Stimulated activated naive CD8-positive, alpha-beta T cell treated with anti-CD3 and anti-CD28 coated beads, Interleukin-15, amount 100 ng/mL, for 72 hours (primary cell): ENCODE results near the gene ADSS1.
A peak's percentile ranks its signal among the peaks of the same experiment; 100 is the strongest.

Experiments
- ATAC-seq: fragments of 150-1000 bp; cut with Tn5 transposase; 2 replicates; pipeline ENCODE4 v1.10.0; 2021; ENCODE audit warnings: mild to moderate bottlenecking, moderate library complexity
- DNase-seq, 2 donors: peaks; one replicate each; pipeline ENCODE4 v3.0.0; 2021 to 2022
- H3K27ac Mint-ChIP-seq, 2 donors: one replicate each; pipeline ENCODE4 v1.8.0; 2022; ENCODE audit warnings: mild to moderate bottlenecking in 2 of 2, mixed read lengths in 2 of 2, moderate library complexity in 2 of 2
- H3K27me3 Mint-ChIP-seq: one replicate; pipeline ENCODE4 v1.8.0; 2022; ENCODE audit warnings: mixed read lengths
- H3K4me1 Mint-ChIP-seq: one replicate; pipeline ENCODE4 v1.8.0; 2022; ENCODE audit warnings: mild to moderate bottlenecking, mixed read lengths
- H3K4me3 Mint-ChIP-seq, 2 donors: one replicate each; pipeline ENCODE4 v1.8.0; 2022; ENCODE audit warnings: mild to moderate bottlenecking in 2 of 2, mixed read lengths in 2 of 2, moderate library complexity in 1 of 2
- H3K9me3 Mint-ChIP-seq, 2 donors: one replicate each; pipeline ENCODE4 v1.8.0; 2022; ENCODE audit warnings: mixed read lengths in 2 of 2

ADSS1 gene

GRCh38 chr14:104703269-104703668 lies 20.8 kb upstream of the ADSS1 start:
- H3K27ac Mint-ChIP-seq = no peak overlapping the region
- peaks cover 13% of the 10 kb centered on the region for H3K4me1 Mint-ChIP-seq
- ATAC-seq = no peak
- H3K27me3 Mint-ChIP-seq = no peaks in the 10 kb centered on the region
- no peaks in the 10 kb centered on the region for H3K9me3 Mint-ChIP-seq
- no peak overlapping the region for H3K4me3 Mint-ChIP-seq
- DNase-seq = no peak

- DNase-seq (no peak), ATAC-seq (no peak)
Measured at GRCh38 chr14:104704252-104704651, 19.8 kb upstream of the ADSS1 start.

GRCh38 chr14:104705340-104706047 lies 18.5 kb upstream of the ADSS1 start:
- peak; percentile 20 for ATAC-seq
- peaks cover 8% of the 10 kb centered on the region for H3K4me1 Mint-ChIP-seq
- no peaks in the 10 kb centered on the region for H3K9me3 Mint-ChIP-seq
- DNase-seq = no peak
- H3K4me3 Mint-ChIP-seq = no peak overlapping the region
- no peaks in the 10 kb centered on the region for H3K27me3 Mint-ChIP-seq
- H3K27ac Mint-ChIP-seq = no peak overlapping the region

More at GRCh38 chr14:104704252-104704651, 19.8 kb upstream of the ADSS1 start:
- Mint-ChIP-seq H3K9me3 (no peaks in the 10 kb centered on the region), H3K4me3 (no peak overlapping the region), H3K27ac (no peak overlapping the region), H3K4me1 (peaks cover 14% of the 10 kb centered on the region), H3K27me3 (no peaks in the 10 kb centered on the region)

- peaks cover 6% of the 10 kb centered on the region for H3K4me1 Mint-ChIP-seq
- ATAC-seq (no peak), DNase-seq (no peak)
- no peaks in the 10 kb centered on the region for H3K27me3 Mint-ChIP-seq
- no peak overlapping the region for H3K4me3 Mint-ChIP-seq
- H3K27ac Mint-ChIP-seq = no peak overlapping the region
- H3K9me3 Mint-ChIP-seq = no peaks in the 10 kb centered on the region
Measured at GRCh38 chr14:104706733-104707607, 17.1 kb upstream of the ADSS1 start.

DNA sequence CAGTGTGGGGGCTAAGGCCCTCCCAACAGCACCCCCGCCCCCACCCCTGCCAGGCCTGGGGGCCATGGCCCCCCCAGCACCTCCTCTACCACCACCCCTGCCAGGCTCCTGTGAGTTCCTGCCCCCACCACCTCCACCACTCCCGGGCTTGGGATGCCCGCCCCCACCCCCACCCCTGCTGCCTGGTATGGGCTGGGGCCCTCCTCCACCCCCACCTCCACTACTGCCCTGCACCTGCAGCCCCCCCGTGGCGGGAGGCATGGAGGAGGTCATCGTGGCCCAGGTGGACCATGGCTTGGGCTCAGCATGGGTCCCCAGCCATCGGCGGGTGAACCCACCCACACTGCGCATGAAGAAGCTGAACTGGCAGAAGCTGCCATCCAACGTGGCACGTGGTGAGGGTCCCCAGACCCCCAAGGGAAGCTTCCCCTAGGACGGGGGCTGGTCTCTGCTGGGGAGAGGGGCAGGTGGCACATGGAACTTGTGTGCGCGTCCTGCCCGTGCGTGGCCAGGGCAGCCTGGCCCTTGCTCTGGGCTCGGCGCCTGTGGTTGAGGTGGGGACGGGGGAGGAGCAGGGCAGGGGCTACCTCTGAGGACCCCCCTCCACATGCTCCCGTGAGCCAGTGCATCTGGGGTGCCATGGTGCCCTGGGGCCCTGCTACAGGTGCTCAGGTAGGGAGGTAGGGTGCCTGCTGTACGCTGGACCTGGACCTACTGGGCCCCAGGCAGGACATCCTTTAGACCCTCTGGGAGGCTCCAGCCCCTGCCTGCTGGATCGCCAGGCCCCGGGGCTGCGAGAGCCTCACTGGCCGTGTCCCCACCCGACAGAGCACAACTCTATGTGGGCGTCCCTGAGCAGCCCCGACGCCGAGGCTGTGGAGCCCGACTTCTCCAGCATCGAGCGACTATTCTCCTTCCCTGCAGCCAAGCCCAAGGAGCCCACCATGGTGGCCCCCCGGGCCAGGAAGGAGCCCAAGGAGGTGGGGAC lies 16.1 kb upstream of the ADSS1 start:
- ATAC-seq (peak; percentile 22), DNase-seq (no peak)
- H3K27me3 Mint-ChIP-seq = no peaks in the 10 kb centered on the region
- H3K27ac Mint-ChIP-seq = no peak overlapping the region
- no peak overlapping the region for H3K4me3 Mint-ChIP-seq
- peaks cover 6% of the 10 kb centered on the region for H3K4me1 Mint-ChIP-seq
- no peaks in the 10 kb centered on the region for H3K9me3 Mint-ChIP-seq

GRCh38 chr14:104708606-104709268 lies 15.3 kb upstream of the ADSS1 start:
- H3K9me3 Mint-ChIP-seq = no peaks in the 10 kb centered on the region
- H3K27me3 Mint-ChIP-seq = no peaks in the 10 kb centered on the region
- peaks cover 6% of the 10 kb centered on the region for H3K4me1 Mint-ChIP-seq
- DNase-seq (peak; percentile 71 to 76), ATAC-seq (peak; percentile 70)
- H3K27ac Mint-ChIP-seq = no peak overlapping the region
- H3K4me3 Mint-ChIP-seq = no peak overlapping the region

GRCh38 chr14:104709387-104710039 lies 14.5 kb upstream of the ADSS1 start:
- H3K4me3 Mint-ChIP-seq = no peak overlapping the region

DNA sequence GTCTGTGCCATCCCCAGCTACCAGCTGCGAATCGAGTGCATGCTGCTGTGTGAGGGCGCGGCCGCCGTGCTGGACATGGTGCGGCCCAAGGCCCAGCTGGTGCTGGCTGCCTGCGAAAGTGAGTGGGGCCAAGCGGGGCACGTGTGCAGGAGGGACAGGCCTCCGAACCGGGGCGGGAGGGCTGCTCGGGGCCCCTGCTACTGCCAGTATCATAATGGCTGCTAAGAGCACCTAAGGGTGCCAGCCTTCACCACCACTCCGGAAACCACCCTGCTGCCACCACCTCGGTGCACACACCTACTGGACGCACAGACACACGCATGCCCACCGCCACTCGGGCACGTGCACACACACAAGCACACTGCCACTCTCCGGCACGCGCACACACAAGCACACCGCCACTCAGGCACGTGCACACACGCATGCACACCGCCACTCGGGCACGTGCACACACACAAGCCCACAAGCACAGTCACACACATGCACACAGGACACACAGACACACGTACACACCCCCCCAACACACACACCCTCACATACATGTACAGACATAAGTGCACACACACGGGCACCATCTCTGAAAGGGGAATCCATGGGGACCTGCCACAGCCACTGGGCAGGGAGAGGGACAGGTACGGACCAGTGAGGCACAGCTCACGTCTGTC lies 13.8 kb upstream of the ADSS1 start:
- H3K9me3 Mint-ChIP-seq = no peaks in the 10 kb centered on the region
- no peak overlapping the region for H3K4me3 Mint-ChIP-seq
- H3K4me1 Mint-ChIP-seq = peaks cover 6% of the 10 kb centered on the region
- H3K27ac Mint-ChIP-seq = no peak overlapping the region
- no peak for ATAC-seq
- H3K27me3 Mint-ChIP-seq = no peaks in the 10 kb centered on the region
- no peak for DNase-seq

More at GRCh38 chr14:104709387-104710039, 14.5 kb upstream of the ADSS1 start:
- peaks cover 6% of the 10 kb centered on the region for H3K4me1 Mint-ChIP-seq
- no peaks in the 10 kb centered on the region for H3K9me3 Mint-ChIP-seq
- no peak overlapping the region for H3K27ac Mint-ChIP-seq
- ATAC-seq (no peak), DNase-seq (no peak)
- H3K27me3 Mint-ChIP-seq = no peaks in the 10 kb centered on the region

GRCh38 chr14:104712881-104713734 lies 10.9 kb upstream of the ADSS1 start:
- ATAC-seq = no peak
- Mint-ChIP-seq H3K4me3 (no peak overlapping the region), H3K27me3 (no peaks in the 10 kb centered on the region)

DNA sequence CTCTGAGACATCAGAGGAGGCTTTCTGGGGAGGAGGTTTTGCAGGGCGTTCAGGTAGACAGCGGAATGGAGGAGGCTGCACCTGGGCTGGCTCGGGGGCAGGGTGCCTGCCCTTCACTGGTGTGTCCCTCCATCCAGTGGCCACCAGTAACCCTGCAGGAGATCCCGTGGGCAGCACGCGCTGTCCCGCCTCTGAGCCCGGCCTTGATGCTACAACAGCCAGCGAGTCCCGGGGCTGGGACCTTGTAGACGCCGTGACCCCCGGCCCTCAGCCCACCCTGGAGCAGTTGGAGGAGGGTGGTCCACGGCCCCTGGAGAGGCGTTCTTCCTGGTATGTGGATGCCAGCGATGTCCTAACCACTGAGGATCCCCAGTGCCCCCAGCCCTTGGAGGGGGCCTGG lies 10.0 kb upstream of the ADSS1 start:
- no peaks in the 10 kb centered on the region for H3K9me3 Mint-ChIP-seq
- no peaks in the 10 kb centered on the region for H3K4me1 Mint-ChIP-seq
- H3K27me3 Mint-ChIP-seq = no peaks in the 10 kb centered on the region
- H3K4me3 Mint-ChIP-seq = no peak overlapping the region
- no peak for DNase-seq
- no peak for ATAC-seq
- no peak overlapping the region for H3K27ac Mint-ChIP-seq

More at GRCh38 chr14:104712881-104713734, 10.9 kb upstream of the ADSS1 start:
- H3K27ac Mint-ChIP-seq = no peak overlapping the region
- H3K4me1 Mint-ChIP-seq = peaks cover 6% of the 10 kb centered on the region
- no peaks in the 10 kb centered on the region for H3K9me3 Mint-ChIP-seq
- DNase-seq = no peak

DNA sequence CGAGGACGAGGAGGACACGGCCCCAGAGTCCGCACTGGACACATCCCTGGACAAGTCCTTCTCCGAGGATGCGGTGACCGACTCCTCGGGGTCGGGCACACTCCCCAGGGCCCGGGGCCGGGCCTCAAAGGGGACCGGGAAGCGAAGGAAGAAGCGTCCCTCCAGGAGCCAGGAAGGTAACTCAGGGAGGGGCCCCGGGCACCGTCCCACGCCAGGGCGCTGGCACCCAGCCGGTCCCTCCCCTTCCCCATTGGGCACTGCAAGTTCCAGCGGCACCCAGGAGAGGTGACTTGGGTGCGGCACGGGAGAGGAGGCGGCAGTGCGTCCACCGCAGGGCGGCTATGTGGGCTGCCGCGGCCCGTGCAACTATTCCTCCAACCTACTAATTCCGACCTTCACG lies 9.3 kb upstream of the ADSS1 start:
- H3K27me3 Mint-ChIP-seq = no peaks in the 10 kb centered on the region
- ATAC-seq (no peak), DNase-seq (no peak)
- no peak overlapping the region for H3K27ac Mint-ChIP-seq
- no peaks in the 10 kb centered on the region for H3K4me1 Mint-ChIP-seq
- no peak overlapping the region for H3K4me3 Mint-ChIP-seq
- no peaks in the 10 kb centered on the region for H3K9me3 Mint-ChIP-seq

GRCh38 chr14:104715416-104715815 lies 8.6 kb upstream of the ADSS1 start:
- ATAC-seq (no peak), DNase-seq (no peak)
- Mint-ChIP-seq H3K27me3 (no peaks in the 10 kb centered on the region), H3K4me1 (no peaks in the 10 kb centered on the region), H3K4me3 (no peak overlapping the region), H3K27ac (no peak overlapping the region), H3K9me3 (no peaks in the 10 kb centered on the region)

GRCh38 chr14:104715871-104716270 lies 8.2 kb upstream of the ADSS1 start:
- ATAC-seq (no peak), DNase-seq (no peak)
- no peak overlapping the region for H3K27ac Mint-ChIP-seq
- H3K4me1 Mint-ChIP-seq = no peaks in the 10 kb centered on the region
- no peaks in the 10 kb centered on the region for H3K9me3 Mint-ChIP-seq
- H3K27me3 Mint-ChIP-seq = no peaks in the 10 kb centered on the region
- H3K4me3 Mint-ChIP-seq = no peak overlapping the region
